Stimulated activated effector memory CD8-positive, alpha-beta T cell treated with anti-CD3 and anti-CD28 coated beads, Interleukin-12 subunit alpha, Interleukin-12 subunit beta, amount 100 ng/mL, for 72 hours (primary cell): ENCODE data around the gene IKZF3.
"Not testable (repeated sequence)": the region's sequence is repeated elsewhere in the genome, so short reads cannot be mapped to it uniquely, and the experiment has no call there.

Source experiments
- ATAC-seq: fragments of 150-1000 bp; cut with Tn5 transposase; 2 replicates; pipeline ENCODE4 v1.10.0; 2021
- DNase-seq, 2 donors: peaks; one replicate each; pipeline ENCODE4 v3.0.0; 2021 to 2022; ENCODE audit warnings: low spot score in 2 of 2
- H3K27ac Mint-ChIP-seq: one replicate; pipeline ENCODE4 v1.8.0; 2022; ENCODE audit warnings: mild to moderate bottlenecking, mixed read lengths
- H3K36me3 Mint-ChIP-seq: one replicate; pipeline ENCODE4 v1.8.0; 2022; ENCODE audit warnings: mild to moderate bottlenecking, mixed read lengths
- H3K4me1 Mint-ChIP-seq: one replicate; pipeline ENCODE4 v1.8.0; 2022; ENCODE audit warnings: mixed read lengths
- H3K4me3 Mint-ChIP-seq: one replicate; pipeline ENCODE4 v1.8.0; 2022; ENCODE audit warnings: mild to moderate bottlenecking, mixed read lengths
- H3K9me3 Mint-ChIP-seq: one replicate; pipeline ENCODE4 v1.8.0; 2022; ENCODE audit warnings: mixed read lengths

Gene IKZF3

DNA sequence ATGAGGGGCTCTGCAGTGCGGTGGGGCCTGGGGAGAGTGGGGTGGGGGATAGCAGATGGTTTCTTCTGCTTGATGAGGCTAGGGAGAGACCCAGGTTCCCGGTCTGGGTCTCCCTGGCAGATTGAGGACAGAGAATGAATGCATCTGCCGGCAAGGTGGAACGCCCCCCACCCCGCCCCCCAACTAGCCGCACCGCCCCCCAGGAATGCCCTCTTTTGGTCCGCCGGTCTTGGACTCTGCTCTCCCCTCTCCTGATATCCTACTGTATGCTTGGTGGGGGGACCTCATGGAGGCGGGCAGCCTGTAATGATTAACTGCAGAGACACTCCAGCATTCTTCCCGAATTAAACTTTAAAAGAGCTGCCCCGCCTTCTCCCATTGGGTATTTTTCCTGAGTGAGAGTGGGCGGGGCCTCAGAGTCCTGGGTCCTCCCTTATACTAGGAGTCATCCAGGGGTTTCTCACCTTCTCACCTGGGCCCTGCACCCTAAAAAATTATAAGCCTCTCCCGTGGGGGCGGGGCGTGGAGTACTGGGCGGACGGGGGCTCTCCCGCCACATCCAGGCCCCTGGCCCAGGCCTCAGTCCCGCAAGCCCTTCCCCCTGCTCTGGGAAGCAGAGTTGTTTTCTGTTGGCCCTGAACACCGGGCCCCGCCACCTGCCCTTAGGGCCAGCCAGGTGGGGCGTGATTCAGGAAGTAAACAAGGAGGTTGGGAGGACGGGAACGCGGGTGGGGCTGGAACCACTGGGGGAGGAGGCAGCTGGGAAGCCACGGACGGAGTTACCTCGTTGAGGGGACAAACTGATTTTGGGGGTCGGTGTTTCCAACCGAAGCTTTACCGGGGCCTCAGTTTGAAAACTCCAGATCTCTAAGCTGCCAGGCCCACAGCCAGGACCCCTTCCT lies 124.9 kb downstream of the IKZF3 start:
- H3K4me3 Mint-ChIP-seq: peak overlapping the region; percentile 67
- H3K9me3 Mint-ChIP-seq: no peaks in the 10 kb centered on the region
- no peaks in the 10 kb centered on the region for H3K36me3 Mint-ChIP-seq
- DNase-seq (no peak), ATAC-seq (no peak)
- H3K4me1 Mint-ChIP-seq: peaks cover 39% of the 10 kb centered on the region
- peak overlapping the region; percentile 84 for H3K27ac Mint-ChIP-seq

DNA sequence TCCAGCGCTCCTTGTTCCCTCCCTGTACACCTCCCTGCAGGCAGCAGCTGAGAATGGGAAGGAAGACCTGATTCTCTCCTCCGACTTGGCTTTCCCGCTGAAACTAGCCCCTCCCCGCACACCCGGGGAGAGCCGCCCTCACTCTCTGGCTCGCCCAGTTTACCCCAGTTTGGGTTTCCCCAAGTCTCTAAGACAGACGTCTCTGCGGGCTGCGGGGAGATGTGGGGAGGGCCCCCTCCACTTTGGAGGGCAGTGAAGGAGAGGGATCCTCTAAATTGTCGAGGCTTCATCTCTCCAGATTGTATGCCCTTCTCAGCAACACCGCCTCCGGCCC lies 125.6 kb downstream of the IKZF3 start:
- Mint-ChIP-seq H3K36me3 (no peaks in the 10 kb centered on the region), H3K9me3 (no peaks in the 10 kb centered on the region), H3K4me1 (peaks cover 39% of the 10 kb centered on the region), H3K27ac (peak overlapping the region; percentile 84), H3K4me3 (peak overlapping the region; percentile 67)
- ATAC-seq (peak; percentile 75), DNase-seq (no peak)

DNA sequence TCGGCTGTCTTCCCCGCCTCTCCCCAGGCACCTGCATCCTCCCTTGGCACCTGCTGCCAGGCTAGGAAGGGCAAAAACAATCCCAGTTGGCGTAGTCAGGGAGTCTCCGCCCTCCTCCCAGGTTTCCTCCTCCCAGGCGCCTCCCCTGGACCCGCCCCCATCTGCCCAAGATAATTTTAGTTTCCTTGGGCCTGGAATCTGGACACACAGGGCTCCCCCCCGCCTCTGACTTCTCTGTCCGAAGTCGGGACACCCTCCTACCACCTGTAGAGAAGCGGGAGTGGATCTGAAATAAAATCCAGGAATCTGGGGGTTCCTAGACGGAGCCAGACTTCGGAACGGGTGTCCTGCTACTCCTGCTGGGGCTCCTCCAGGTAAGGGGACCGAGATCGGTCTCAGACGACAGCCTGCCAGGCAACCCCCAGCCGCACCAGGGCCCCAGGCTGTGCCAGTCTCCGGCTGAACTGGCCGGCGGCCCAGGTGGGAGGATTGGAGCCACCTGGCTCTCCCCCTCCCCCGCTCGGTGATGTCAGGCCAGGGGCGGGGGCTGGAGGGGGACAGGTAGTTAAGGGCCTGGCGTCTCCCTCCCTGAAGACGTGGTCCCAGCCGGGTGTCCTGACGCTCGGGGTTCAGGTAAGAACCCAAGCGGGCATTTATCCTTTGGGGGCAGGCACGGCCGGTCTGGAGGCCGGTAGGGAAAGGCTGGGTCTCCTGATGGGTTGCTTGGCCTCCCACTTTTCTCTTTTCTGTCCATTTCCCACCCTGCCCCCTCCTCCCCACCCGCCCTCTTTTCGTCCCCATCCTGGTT lies 126.1 kb downstream of the IKZF3 start, which contains the start of gene GRB7:
TSS of gene GRB7 (plus strand) at position 179 of the 808 bp plus-strand sequence. CDS start 4,364 bp downstream, outside the sequence.
- H3K4me1 Mint-ChIP-seq: peaks cover 39% of the 10 kb centered on the region
- peak within 1 kb of the TSS; percentile 67 for H3K4me3 Mint-ChIP-seq
- ATAC-seq: no peak
- peak within 1 kb of the TSS; percentile 84 for H3K27ac Mint-ChIP-seq
- H3K9me3 Mint-ChIP-seq: no peaks in the 10 kb centered on the region
- H3K36me3 Mint-ChIP-seq: no peaks in the 10 kb centered on the region
- no peak for DNase-seq

DNA sequence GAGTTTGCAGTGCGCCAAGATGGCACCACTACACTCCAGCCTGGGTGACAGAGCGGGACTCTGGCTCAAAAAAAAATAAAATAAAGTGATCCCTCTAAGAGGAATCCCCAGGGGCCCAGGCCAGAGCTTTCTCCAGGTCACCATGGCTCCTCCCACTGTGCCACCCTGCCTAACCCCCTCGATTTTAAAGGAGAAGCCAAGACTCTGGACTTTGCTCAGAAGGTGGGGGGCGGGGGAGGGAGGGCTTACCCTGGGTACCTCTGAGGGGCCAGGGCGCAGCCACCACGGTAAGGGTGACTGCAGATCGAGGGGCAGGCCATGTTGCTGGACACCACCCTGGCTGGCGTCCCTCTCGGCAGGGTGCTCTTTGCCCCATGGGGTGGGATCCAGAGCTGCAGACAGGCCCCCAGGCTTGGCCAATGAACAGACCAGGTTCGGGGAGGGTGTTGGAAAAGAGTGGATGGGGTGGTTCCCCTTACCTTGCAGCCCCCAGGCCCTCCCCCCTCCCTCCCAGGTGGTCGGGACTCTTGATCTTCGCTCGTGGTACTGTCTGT lies 126.8 kb downstream of the IKZF3 start:
- DNase-seq (no peak), ATAC-seq (no peak)
- Mint-ChIP-seq H3K4me3 (no peak overlapping the region), H3K36me3 (no peaks in the 10 kb centered on the region), H3K27ac (no peak overlapping the region), H3K4me1 (peaks cover 39% of the 10 kb centered on the region), H3K9me3 (no peaks in the 10 kb centered on the region)

- ATAC-seq: no peak
- peak overlapping the region; percentile 63 for H3K27ac Mint-ChIP-seq
- H3K4me1 Mint-ChIP-seq: peaks cover 39% of the 10 kb centered on the region
- no peak overlapping the region for H3K4me3 Mint-ChIP-seq
- H3K36me3 Mint-ChIP-seq: no peaks in the 10 kb centered on the region
- no peak for DNase-seq
- H3K9me3 Mint-ChIP-seq: no peaks in the 10 kb centered on the region
Measured at GRCh38 chr17:39736319-39737165, 127.6 kb downstream of the IKZF3 start.

- Mint-ChIP-seq H3K9me3 (no peaks in the 10 kb centered on the region), H3K27ac (peak overlapping the region; percentile 63), H3K36me3 (no peaks in the 10 kb centered on the region), H3K4me1 (peaks cover 33% of the 10 kb centered on the region), H3K4me3 (no peak overlapping the region)
- ATAC-seq (no peak), DNase-seq (no peak)
Measured at GRCh38 chr17:39735882-39736281, 128.2 kb downstream of the IKZF3 start.

DNA sequence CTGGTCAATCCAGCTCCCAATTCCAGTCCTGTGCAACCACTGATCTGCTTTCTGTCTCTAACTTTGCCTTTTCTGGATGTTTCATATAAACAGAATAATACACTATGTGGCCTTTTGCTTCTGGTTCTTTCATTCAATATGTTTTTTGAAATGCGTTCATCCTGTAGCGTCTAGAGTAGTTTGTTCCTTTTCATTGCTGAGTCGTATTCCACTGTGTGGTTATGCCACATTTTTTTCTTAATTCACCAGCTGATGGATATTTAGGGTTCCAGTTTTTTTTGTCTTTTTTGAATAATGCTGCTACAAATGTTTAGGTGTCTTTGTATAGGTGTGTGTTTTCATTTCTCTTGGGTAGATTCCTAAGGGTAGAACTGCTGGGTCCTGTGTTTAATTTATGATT lies 131.5 kb downstream of the IKZF3 start:
- no peak for ATAC-seq
- Mint-ChIP-seq H3K27ac (no peak overlapping the region), H3K4me1 (peaks cover 25% of the 10 kb centered on the region)

GRCh38 chr17:39730095-39730921 lies 133.8 kb downstream of the IKZF3 start, which contains the start of gene MIEN1:
TSS of gene MIEN1 (minus strand) at chr17:39730532. CDS start at chr17:39730495, 37 bp downstream.
- H3K27ac Mint-ChIP-seq: peak within 1 kb of the TSS; percentile 88

More for the DNA sequence above, 131.5 kb downstream of the IKZF3 start:
- Mint-ChIP-seq H3K4me3 (no peak overlapping the region), H3K9me3 (no peaks in the 10 kb centered on the region), H3K36me3 (peaks cover 13% of the 10 kb centered on the region)
- DNase-seq: no peak

DNA sequence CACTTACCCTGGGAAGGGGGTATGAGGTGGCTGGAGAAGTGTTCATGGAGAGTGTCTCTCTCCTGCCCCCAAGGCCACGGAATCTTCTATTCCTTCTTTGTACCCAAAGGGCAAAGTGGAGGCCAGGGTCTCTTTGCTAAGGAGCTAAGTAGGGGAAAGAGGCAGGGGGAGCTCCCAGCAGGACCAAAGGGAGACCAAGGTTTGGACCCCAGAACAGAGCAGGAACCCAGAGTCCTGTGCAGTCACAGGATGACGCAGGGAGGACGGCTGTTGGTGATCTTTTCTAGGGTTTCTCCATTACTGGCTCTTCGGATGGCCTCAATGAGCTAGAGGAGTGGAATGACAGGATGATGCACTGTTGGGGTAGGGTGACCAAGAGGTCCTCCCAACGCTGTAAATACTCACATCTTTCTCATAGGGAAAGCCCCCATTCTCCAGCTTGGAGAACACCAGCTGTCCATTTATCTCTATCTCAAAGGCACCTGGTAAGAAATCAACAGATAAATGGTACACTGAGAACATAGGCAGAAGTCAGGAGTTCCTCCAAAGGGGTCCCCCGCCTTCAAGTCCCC lies 134.7 kb downstream of the IKZF3 start:
- ATAC-seq (no peak), DNase-seq (no peak)
- H3K9me3 Mint-ChIP-seq: no peaks in the 10 kb centered on the region
- peak overlapping the region; percentile 88 for H3K27ac Mint-ChIP-seq
- H3K36me3 Mint-ChIP-seq: peaks cover 32% of the 10 kb centered on the region
- peaks cover 26% of the 10 kb centered on the region for H3K4me1 Mint-ChIP-seq
- peak overlapping the region; percentile 87 for H3K4me3 Mint-ChIP-seq

More at GRCh38 chr17:39730095-39730921, 133.8 kb downstream of the IKZF3 start, which contains the start of gene MIEN1:
- Mint-ChIP-seq H3K9me3 (no peaks in the 10 kb centered on the region), H3K4me1 (peaks cover 26% of the 10 kb centered on the region), H3K4me3 (peak within 1 kb of the TSS; percentile 87), H3K36me3 (peaks cover 31% of the 10 kb centered on the region)
- peak; percentile 99 for DNase-seq
- ATAC-seq: peak; percentile 93

DNA sequence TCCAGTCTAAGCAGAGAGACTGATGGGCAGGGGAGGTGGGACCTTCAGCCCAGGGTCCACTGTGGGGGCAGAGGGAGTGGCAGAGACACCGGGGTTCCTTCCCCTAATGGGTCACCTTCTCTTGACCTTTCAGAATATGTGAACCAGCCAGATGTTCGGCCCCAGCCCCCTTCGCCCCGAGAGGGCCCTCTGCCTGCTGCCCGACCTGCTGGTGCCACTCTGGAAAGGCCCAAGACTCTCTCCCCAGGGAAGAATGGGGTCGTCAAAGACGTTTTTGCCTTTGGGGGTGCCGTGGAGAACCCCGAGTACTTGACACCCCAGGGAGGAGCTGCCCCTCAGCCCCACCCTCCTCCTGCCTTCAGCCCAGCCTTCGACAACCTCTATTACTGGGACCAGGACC lies 136.6 kb downstream of the IKZF3 start:
- ATAC-seq: no peak

GRCh38 chr17:39726617-39727016 lies 137.5 kb downstream of the IKZF3 start:
- H3K4me3 Mint-ChIP-seq: no peak overlapping the region
- no peaks in the 10 kb centered on the region for H3K9me3 Mint-ChIP-seq
- peak overlapping the region; percentile 2 for H3K27ac Mint-ChIP-seq
- H3K4me1 Mint-ChIP-seq: peaks cover 26% of the 10 kb centered on the region
- H3K36me3 Mint-ChIP-seq: peaks cover 32% of the 10 kb centered on the region
- DNase-seq (no peak), ATAC-seq (no peak)

More for the DNA sequence above, 136.6 kb downstream of the IKZF3 start:
- no peak for DNase-seq
- Mint-ChIP-seq H3K4me3 (no peak overlapping the region), H3K36me3 (peaks cover 32% of the 10 kb centered on the region), H3K9me3 (no peaks in the 10 kb centered on the region), H3K4me1 (peaks cover 26% of the 10 kb centered on the region), H3K27ac (no peak overlapping the region)

- Mint-ChIP-seq H3K27ac (peak overlapping the region; percentile 2), H3K4me1 (peaks cover 26% of the 10 kb centered on the region), H3K36me3 (peaks cover 32% of the 10 kb centered on the region)
- not testable (repeated sequence) for H3K4me3 Mint-ChIP-seq, ATAC-seq, DNase-seq, H3K9me3 Mint-ChIP-seq
Measured at GRCh38 chr17:39725923-39726322, 138.2 kb downstream of the IKZF3 start.

GRCh38 chr17:39724731-39725130 lies 139.4 kb downstream of the IKZF3 start:
- Mint-ChIP-seq H3K27ac (no peak overlapping the region), H3K9me3 (no peaks in the 10 kb centered on the region), H3K4me3 (no peak overlapping the region), H3K4me1 (peaks cover 22% of the 10 kb centered on the region), H3K36me3 (peaks cover 32% of the 10 kb centered on the region)
- ATAC-seq: no peak
- no peak for DNase-seq
